Ovary (tissue), 9 donors: Measurements from ENCODE around the gene PITPNM3. TPM values are rescaled to one million over a fixed set of nuclear protein-coding genes. Genes with fewer than 3 reads are reported as not detected.

Experiments used
- DNase-seq, 5 donors: peaks; one replicate each; pipeline ENCODE4 v3.0.0-alpha.2; 2019 to 2020
- H3K27ac ChIP-seq, 2 donors: fragments of 200-600 bp; one replicate each; pipeline versions ENCODE4 v1.5.1 to v1.8.0; 2019 to 2022
- H3K27me3 ChIP-seq: fragments of 200-600 bp; one replicate; pipeline ENCODE4 v1.8.0; 2022
- H3K36me3 ChIP-seq: fragments of 200-600 bp; sonication (generic); one replicate; pipeline ENCODE4 v1.5.1; 2019
- H3K4me1 ChIP-seq: one replicate; pipeline ENCODE4 v1.8.1; 2013; ENCODE audit warnings: mild to moderate bottlenecking, moderate library complexity; ENCODE audit not compliant: insufficient read depth
- H3K4me3 ChIP-seq: fragments of 200-600 bp; sonication (generic); one replicate; pipeline ENCODE4 v1.5.1; 2017
- H3K9me3 ChIP-seq, 2 donors: fragments of 200-600 bp in 1 of 2; sonication (generic) in 1 of 2; one replicate each; pipeline versions ENCODE4 v1.5.1 to v1.8.1; 2013 to 2019; ENCODE audit warnings: mild to moderate bottlenecking in 1 of 2, moderate library complexity in 1 of 2
- EP300 ChIP-seq: sonication (generic); formaldehyde crosslinking; IDR thresholded peaks from one replicate; pipeline ENCODE4 v1.6.1; 2017; ENCODE audit warnings: antibody characterized with exemption
- POLR2A ChIP-seq: fragments of 450-650 bp; IDR thresholded peaks from one replicate; pipeline ENCODE4 v1.6.1; 2017; ENCODE audit warnings: antibody characterized with exemption, mild to moderate bottlenecking, moderate library complexity
- WGBS, 3 donors: extraction: QIAGEN DNeasy Blood & Tissue Kit in 1 of 3; methylation state at CpG; one replicate each; pipeline versions ENCODE4 v1.1.5 to v1.1.7; 2013 to 2017; 5-methylcytosine and 5-hydroxymethylcytosine counted together
- intact Hi-C, 4 donors: fragments of 100-400 bp; cut with DNase I; formaldehyde crosslinking; loops; one replicate each; pipeline versions ENCODE4 v1.11.0 to v1.15.1; 2022 to 2023
- polyA plus RNA-seq, 2 donors: library from polyadenylated mRNA; stranded (reverse); fragments of 200-250 nt in 1 of 2; fragments of 350-450 nt in 1 of 2; fragmentation: Illumina TruSeq in 1 of 2; extraction: RNeasy Lipid Tissue Mini Kit (QIAGEN cat#74804) in 1 of 2; gene quantifications; one replicate each; pipeline ENCODE4 v1.2.3, GENCODE V29; 2013 to 2014
- total RNA-seq, 7 donors: library from RNA; depleted of rRNA in 2 of 7; stranded (reverse); fragments of >200 nt in 2 of 7; fragmentation: NEBNext Ultra II Directional in 3 of 7; extraction: Animal tissue kit (Norgen Biotek cat#: 25700) in 3 of 7; gene quantifications; one replicate each; pipeline versions ENCODE4 v1.1.0 to v1.2.4, GENCODE V29; 2016 to 2023
- TF ChIP-seq, protein P1 (sequence below), 3 donors: fragments of 450-650 bp in 2 of 3; fragments of 200-600 bp in 1 of 3; IDR thresholded peaks; one replicate each; pipeline versions ENCODE4 v1.5.1 to v1.8.0; 2016 to 2022; ENCODE audit warnings: antibody characterized with exemption in 3 of 3, mild to moderate bottlenecking in 1 of 3
- donor health status: DM: no; HTN: no; CAD: no; lungs with moderate emphysema.
- donor health status: DM: no; HTN: no; CAD: no.
- donor health status: Bipolar disorder and iron deficiency.
- donor health status: DM: yes; HTN: yes; CAD: no.
- donor health status: DM: no; HTN: no; CAD: no.
- donor health status: DM: yes; HTN: yes; CAD: no.

PITPNM3 gene
- total and polyA plus RNA-seq, 9 donors, result 10.0 to 68.7 (median 17.9) TPM

GRCh38 chr17:6456321-6456720, 100.0 kb downstream of the PITPNM3 start:
- TF ChIP-seq, protein P1, sequence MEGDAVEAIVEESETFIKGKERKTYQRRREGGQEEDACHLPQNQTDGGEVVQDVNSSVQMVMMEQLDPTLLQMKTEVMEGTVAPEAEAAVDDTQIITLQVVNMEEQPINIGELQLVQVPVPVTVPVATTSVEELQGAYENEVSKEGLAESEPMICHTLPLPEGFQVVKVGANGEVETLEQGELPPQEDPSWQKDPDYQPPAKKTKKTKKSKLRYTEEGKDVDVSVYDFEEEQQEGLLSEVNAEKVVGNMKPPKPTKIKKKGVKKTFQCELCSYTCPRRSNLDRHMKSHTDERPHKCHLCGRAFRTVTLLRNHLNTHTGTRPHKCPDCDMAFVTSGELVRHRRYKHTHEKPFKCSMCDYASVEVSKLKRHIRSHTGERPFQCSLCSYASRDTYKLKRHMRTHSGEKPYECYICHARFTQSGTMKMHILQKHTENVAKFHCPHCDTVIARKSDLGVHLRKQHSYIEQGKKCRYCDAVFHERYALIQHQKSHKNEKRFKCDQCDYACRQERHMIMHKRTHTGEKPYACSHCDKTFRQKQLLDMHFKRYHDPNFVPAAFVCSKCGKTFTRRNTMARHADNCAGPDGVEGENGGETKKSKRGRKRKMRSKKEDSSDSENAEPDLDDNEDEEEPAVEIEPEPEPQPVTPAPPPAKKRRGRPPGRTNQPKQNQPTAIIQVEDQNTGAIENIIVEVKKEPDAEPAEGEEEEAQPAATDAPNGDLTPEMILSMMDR (IDR thresholded peaks at IDR 0.05), result no peak
- no peak for TF ChIP-seq EP300
- no peak for TF ChIP-seq POLR2A
- WGBS, 3 donors, result 89 to 91% (median 89%) methylated on average over 9 of the region's 9 CpGs
- Histone ChIP-seq H3K4me1 (peaks cover 2% of the 10 kb centered on the region), H3K36me3 (no peaks in the 10 kb centered on the region), H3K27me3 (no peaks in the 10 kb centered on the region), H3K27ac (no peak overlapping the region), H3K9me3 (no peaks in the 10 kb centered on the region), H3K4me3 (no peak overlapping the region)
- peak in 4 of 5 donors; percentile 14 to 29 (median 20) for DNase-seq
- intact Hi-C loops, result no loop called here

GRCh38 chr17:6455321-6455705, 101.0 kb downstream of the PITPNM3 start:
- peak in 4 of 5 donors; percentile 39 to 71 (median 58) for DNase-seq
- TF ChIP-seq POLR2A (no peak), EP300 (no peak)
- TF ChIP-seq, protein P1 (IDR thresholded peaks at IDR 0.05), result no peak
- WGBS, 3 donors, result 19 to 37% (median 33%) methylated on average over 4 to 35 of the region's 35 CpGs
- H3K27ac ChIP-seq, result peak overlapping the region; percentile 21 to 59
- H3K4me1 ChIP-seq, result peaks cover 2% of the 10 kb centered on the region
- H3K36me3 ChIP-seq, result no peaks in the 10 kb centered on the region
- H3K9me3 ChIP-seq, result no peaks in the 10 kb centered on the region
- no peaks in the 10 kb centered on the region for H3K27me3 ChIP-seq
- H3K4me3 ChIP-seq, result no peak overlapping the region
- intact Hi-C loops, result no loop called here

DNA sequence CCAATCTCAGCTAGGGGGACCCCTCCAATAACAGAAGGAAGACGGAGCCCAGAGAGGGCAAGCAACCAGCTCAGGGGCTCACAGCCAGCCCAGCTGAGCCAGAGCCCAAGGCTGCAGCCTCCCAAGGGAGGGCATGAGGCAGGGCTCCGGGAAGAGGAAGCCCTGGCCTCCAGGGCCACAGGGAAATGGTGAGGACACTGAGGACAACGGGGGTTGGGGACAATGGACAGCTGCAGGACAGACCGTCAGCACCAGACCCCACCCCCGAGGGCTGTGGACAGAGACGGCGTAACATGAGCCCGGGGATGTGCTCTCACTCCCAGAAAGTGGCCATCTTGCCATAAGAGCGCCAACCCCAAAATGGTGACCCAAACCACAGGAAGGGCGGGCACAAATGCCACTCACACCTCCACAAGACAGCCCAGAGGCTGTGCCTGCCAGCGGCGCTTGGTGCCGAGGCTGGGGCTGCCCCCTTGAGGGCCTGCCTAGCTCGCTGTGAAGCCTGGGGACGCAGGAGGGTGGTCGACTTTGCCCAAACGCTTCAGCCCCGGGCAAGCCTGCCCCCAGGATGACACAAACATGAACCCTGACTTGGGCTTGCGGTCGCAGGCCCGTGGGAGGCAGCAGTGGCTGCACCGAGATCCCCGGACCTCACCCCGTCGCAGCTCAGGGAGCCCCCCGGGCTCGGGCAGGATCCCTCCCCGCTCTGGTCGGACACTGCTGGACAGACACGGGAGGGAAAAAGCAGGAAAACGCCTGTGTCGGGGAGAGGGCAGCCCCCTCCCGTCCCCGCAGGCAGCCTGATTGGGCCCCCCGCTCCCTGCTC, 101.6 kb downstream of the PITPNM3 start:
- H3K9me3 ChIP-seq, result no peaks in the 10 kb centered on the region
- TF ChIP-seq EP300, result no peak
- TF ChIP-seq, protein P1 (IDR thresholded peaks at IDR 0.05), result no peak
- no peak for TF ChIP-seq POLR2A
- peak in 4 of 5 donors; percentile 18 to 41 (median 31) for DNase-seq
- H3K4me1 ChIP-seq, result peaks cover 2% of the 10 kb centered on the region
- no peaks in the 10 kb centered on the region for H3K36me3 ChIP-seq
- no peaks in the 10 kb centered on the region for H3K27me3 ChIP-seq
- peak overlapping the region; percentile 21 to 59 for H3K27ac ChIP-seq
- intact Hi-C loops, result no loop called here
- WGBS, 3 donors, result 69 to 75% (median 72%) methylated on average over 32 to 35 of the region's 35 CpGs
- no peak overlapping the region for H3K4me3 ChIP-seq

DNA sequence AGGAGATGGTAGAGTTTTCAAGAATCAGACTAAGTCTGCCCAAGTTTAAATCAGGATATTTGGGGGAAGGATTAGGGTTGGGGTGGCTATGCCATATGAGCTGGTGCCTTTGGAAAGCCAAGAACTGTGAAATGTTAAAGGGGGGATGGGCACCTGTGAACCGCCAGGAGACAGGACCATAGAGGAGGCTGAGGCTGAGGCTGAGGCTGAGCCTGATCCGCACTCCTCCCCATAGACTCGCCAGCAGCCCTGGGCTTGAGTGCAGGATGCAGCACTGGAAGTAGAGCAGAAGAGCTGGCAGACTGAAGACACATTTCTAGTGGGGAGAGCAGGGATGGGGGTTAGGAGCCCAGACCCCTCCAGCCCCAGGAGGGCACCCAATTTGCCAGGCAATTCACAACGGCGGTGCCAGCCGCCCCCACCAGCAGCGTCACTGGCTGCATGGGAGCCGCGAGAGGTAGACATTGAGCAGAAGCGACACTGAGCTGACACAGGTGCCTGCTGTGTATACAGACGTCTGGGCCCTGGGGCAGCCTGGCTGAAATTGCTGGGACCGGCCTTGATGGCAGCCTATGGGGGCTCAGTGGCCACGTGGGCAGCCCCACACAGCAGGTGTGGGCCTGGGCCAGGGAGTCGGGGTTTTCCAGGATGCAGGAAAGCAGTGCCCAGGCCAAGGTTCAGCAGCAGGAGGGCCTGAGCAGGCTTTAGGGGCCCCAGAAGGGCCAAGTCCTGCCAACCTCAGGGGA, 102.9 kb downstream of the PITPNM3 start:
- H3K27me3 ChIP-seq, result no peaks in the 10 kb centered on the region
- WGBS, 3 donors, result 87 to 88% (median 87%) methylated on average over 14 of the region's 14 CpGs
- DNase-seq, result peak in 1 of 5 donors; percentile 22
- H3K4me1 ChIP-seq, result peaks cover 2% of the 10 kb centered on the region
- no peaks in the 10 kb centered on the region for H3K36me3 ChIP-seq
- no peaks in the 10 kb centered on the region for H3K9me3 ChIP-seq
- intact Hi-C loops, result no loop called here
- no peak for TF ChIP-seq POLR2A
- TF ChIP-seq, protein P1 (IDR thresholded peaks at IDR 0.05), result no peak
- TF ChIP-seq EP300, result no peak
- no peak overlapping the region for H3K4me3 ChIP-seq
- no peak overlapping the region for H3K27ac ChIP-seq
